ENCODE measurements around the gene LRRTM2. TPM values are rescaled to one million over a fixed set of nuclear protein-coding genes. Genes with fewer than 3 reads are reported as not detected.
A peak's percentile ranks its signal among the peaks of the same experiment; 100 is the strongest.

LRRTM2 gene
- total and polyA plus RNA-seq, 7 donors, result 0.16 to 1.1 (median 0.32) TPM; not detected in 2

DNA sequence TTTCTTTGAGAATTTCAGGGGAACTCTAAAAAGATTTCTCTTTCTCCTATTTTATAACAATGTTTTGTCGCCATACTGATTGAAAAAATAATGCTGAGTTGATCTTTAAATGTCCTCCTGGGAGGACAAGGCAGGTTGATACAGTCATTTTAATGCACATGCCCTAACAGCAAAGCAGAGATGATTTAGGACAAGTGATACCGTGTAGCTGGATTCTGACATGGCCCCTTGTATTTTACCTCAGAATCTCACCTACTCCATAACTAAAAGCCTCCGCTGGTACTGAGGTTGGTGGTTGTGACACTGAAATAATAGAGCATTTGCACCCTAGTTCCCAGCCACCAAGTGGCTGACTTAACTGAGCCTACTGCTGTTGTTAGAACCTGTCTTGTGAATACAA, 811 bp upstream of the LRRTM2 start:
- Histone ChIP-seq H3K4me1 (peaks cover 0 to 53% (median 37%) of the 10 kb centered on the region in 4 donors), H3K4me3 (no peak overlapping the region), H3K27ac (peak overlapping the region in 1 of 4 donors; percentile 47), H3K36me3 (no peaks in the 10 kb centered on the region), H3K9me3 (no peaks in the 10 kb centered on the region), H3K27me3 (no peaks in the 10 kb centered on the region)
- TF ChIP-seq, protein P1, sequence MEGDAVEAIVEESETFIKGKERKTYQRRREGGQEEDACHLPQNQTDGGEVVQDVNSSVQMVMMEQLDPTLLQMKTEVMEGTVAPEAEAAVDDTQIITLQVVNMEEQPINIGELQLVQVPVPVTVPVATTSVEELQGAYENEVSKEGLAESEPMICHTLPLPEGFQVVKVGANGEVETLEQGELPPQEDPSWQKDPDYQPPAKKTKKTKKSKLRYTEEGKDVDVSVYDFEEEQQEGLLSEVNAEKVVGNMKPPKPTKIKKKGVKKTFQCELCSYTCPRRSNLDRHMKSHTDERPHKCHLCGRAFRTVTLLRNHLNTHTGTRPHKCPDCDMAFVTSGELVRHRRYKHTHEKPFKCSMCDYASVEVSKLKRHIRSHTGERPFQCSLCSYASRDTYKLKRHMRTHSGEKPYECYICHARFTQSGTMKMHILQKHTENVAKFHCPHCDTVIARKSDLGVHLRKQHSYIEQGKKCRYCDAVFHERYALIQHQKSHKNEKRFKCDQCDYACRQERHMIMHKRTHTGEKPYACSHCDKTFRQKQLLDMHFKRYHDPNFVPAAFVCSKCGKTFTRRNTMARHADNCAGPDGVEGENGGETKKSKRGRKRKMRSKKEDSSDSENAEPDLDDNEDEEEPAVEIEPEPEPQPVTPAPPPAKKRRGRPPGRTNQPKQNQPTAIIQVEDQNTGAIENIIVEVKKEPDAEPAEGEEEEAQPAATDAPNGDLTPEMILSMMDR (IDR thresholded peaks at IDR 0.05), result no peak
- TF ChIP-seq POLR2A (IDR thresholded peaks at IDR 0.05), result no peak
- TF ChIP-seq EP300 (IDR thresholded peaks at IDR 0.05), result no peak
- no peak for TF ChIP-seq POLR2AphosphoS5 (IDR thresholded peaks at IDR 0.05)
- 88 to 94% methylated on average over 3 of the region's 3 CpGs for WGBS, 2 donors
- DNase-seq, result no peak
- intact Hi-C loops (cut with DNase I), result no loop called here

DNA sequence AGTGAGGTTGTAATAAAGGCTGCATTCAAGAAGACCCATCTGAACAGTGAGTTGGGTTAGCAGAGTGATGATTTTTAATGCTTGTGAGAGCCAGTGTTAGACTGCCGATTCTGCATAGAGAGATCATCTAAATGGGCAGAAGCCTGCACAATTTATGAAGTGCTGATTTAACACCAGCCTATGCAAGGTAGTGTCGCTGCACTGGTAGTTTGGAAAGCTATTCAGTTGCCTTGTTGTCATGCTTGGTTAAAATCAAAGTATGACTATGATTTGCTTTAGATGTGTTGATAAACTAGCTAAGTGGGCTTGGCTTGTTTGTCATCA, 379 bp upstream of the LRRTM2 start:
- DNase-seq, result no peak
- intact Hi-C loops (cut with DNase I), result no loop called here
- TF ChIP-seq POLR2A (IDR thresholded peaks at IDR 0.05) (no peak), POLR2AphosphoS5 (IDR thresholded peaks at IDR 0.05) (no peak), EP300 (IDR thresholded peaks at IDR 0.05) (no peak)
- TF ChIP-seq, protein P1 (IDR thresholded peaks at IDR 0.05), result no peak
- H3K27ac ChIP-seq, result peak overlapping the region in 3 of 4 donors; percentile 5 to 47 (median 34)
- H3K4me1 ChIP-seq, result peaks cover 0 to 57% (median 41%) of the 10 kb centered on the region in 4 donors
- H3K36me3 ChIP-seq, result no peaks in the 10 kb centered on the region
- 74 to 88% methylated on average over 2 of the region's 2 CpGs for WGBS, 2 donors
- H3K4me3 ChIP-seq, result peak overlapping the region in 3 of 4 donors; percentile 17 to 34 (median 30)
- no peaks in the 10 kb centered on the region for H3K9me3 ChIP-seq
- H3K27me3 ChIP-seq, result no peaks in the 10 kb centered on the region

- Histone ChIP-seq H3K4me1 (peaks cover 0 to 64% (median 47%) of the 10 kb centered on the region in 4 donors), H3K9me3 (no peaks in the 10 kb centered on the region), H3K27ac (peak overlapping the region in 1 of 4 donors; percentile 47), H3K4me3 (no peak overlapping the region), H3K27me3 (no peaks in the 10 kb centered on the region), H3K36me3 (no peaks in the 10 kb centered on the region)
- TF ChIP-seq, protein P1 (IDR thresholded peaks at IDR 0.05), result no peak
- TF ChIP-seq EP300 (IDR thresholded peaks at IDR 0.05) (no peak), POLR2AphosphoS5 (IDR thresholded peaks at IDR 0.05) (no peak), POLR2A (IDR thresholded peaks at IDR 0.05) (no peak)
- intact Hi-C loops (cut with DNase I), result no loop called here
- WGBS, 2 donors, result 83 to 87% methylated on average over 6 of the region's 6 CpGs
- DNase-seq, result no peak
Measured at GRCh38 chr5:138874241-138874640, 894 bp downstream of the LRRTM2 start.

DNA sequence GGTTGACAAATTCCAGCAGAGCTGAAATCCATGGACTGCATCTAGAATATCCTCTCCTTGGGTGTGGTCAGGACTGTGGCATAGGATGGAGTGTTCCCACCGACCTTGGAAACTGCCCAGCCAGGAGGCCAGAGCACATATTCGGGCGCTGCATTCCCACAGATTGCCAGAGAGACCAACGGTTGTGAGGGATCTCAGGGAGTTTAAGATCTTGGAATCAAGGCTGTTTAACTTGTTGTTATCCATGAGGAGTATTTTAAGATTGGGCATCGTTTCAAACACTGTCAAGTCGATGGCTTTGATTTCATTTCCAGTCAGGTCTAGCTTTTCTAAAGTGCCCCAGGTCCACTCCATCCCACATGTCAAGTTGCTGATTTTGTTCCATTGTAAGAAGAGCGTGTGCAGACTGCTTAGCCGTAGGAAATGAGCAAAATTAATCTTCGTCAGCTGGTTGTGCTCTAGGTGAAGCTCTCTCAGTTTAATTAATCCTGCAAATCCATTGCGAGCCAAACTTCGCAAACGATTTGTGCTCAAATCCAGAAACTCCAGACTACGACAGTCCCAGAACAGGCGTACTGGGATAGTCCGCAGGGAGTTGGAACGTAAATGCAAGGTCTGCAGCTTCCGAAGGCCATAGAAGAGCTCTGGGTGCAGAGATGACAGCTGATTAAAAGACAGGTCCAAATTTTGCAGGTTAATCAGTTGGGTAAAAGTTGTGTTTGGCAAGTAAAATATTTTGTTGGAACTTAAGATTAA, 1.5 kb downstream of the LRRTM2 start:
- no peak for DNase-seq
- Histone ChIP-seq H3K4me1 (peaks cover 0 to 59% (median 46%) of the 10 kb centered on the region in 4 donors), H3K9me3 (no peaks in the 10 kb centered on the region), H3K36me3 (no peaks in the 10 kb centered on the region), H3K27ac (no peak overlapping the region), H3K4me3 (no peak overlapping the region), H3K27me3 (no peaks in the 10 kb centered on the region)
- intact Hi-C loops (cut with DNase I), result no loop called here
- no peak for TF ChIP-seq POLR2AphosphoS5 (IDR thresholded peaks at IDR 0.05)
- TF ChIP-seq, protein P1 (IDR thresholded peaks at IDR 0.05), result no peak
- TF ChIP-seq POLR2A (IDR thresholded peaks at IDR 0.05), result no peak
- no peak for TF ChIP-seq EP300 (IDR thresholded peaks at IDR 0.05)
- WGBS, 2 donors, result 83 to 85% methylated on average over 17 of the region's 17 CpGs

All from sigmoid colon (tissue), 7 donors.